B cell (primary cell): ENCODE data around the gene WBP2. TPM values are rescaled to one million over a fixed set of nuclear protein-coding genes. Genes with fewer than 3 reads are reported as not detected.
A peak's percentile ranks its signal among the peaks of the same experiment; 100 is the strongest.

Source experiments
- ATAC-seq: fragments of 200-7000 bp; cut with Tn5 transposase; one replicate; pipeline ENCODE4 v1.10.0; 2021; ENCODE audit warnings: low read depth, mild to moderate bottlenecking, moderate number of reproducible peaks, moderate library complexity
- CTCF ChIA-PET: fragments of 350-600 bp; sonication (Branson Sonifier 250); formaldehyde crosslinking; loops from one replicate; lab custom pipeline; 2021; ENCODE audit warnings: antibody characterized with exemption, inconsistent platforms; lab: Charles Lee
- POLR2A ChIA-PET: fragments of 350-600 bp; sonication (Branson Sonifier 250); formaldehyde crosslinking; loops from one replicate; lab custom pipeline; 2021; ENCODE audit warnings: antibody characterized with exemption; lab: Charles Lee
- DNase-seq: peaks from one replicate; pipeline ENCODE4 v3.0.0; 2013
- H2AFZ ChIP-seq: 2 replicates; pipeline ENCODE4 v1.6.1; 2012; ENCODE audit warnings: mild to moderate bottlenecking, low read depth, low read length; ENCODE audit not compliant: insufficient read depth, poor library complexity, severe bottlenecking
- H3K27ac ChIP-seq, 2 donors: 1 replicate in 1 of 2; 2 replicates in 1 of 2; pipeline ENCODE4 v1.5.1; 2012 to 2013; ENCODE audit warnings: low read length in 2 of 2, mild to moderate bottlenecking in 2 of 2, moderate library complexity in 1 of 2
- H3K27me3 ChIP-seq, 4 experiments: fragments of 200-600 bp in 1 of 4; sonication (generic) in 1 of 4; replicated peaks in 1 of 4; 1 replicate in 2 of 4; 2 replicates in 2 of 4; pipeline versions ENCODE4 v1.6.1 to v1.7.0; 2013 to 2016; ENCODE audit warnings: low read length in 3 of 4, mild to moderate bottlenecking in 2 of 4, mixed read lengths in 1 of 4, moderate library complexity in 1 of 4; ENCODE audit not compliant: insufficient read depth in 4 of 4, control insufficient read depth in 3 of 4; ENCODE audit errors: control extremely low read depth in 1 of 4
- H3K36me3 ChIP-seq, 2 experiments: replicated peaks in 1 of 2; 1 replicate in 1 of 2; 2 replicates in 1 of 2; pipeline versions ENCODE4 v1.6.1 to v1.7.1; 2013; ENCODE audit warnings: low read length in 1 of 2; ENCODE audit not compliant: insufficient read depth in 2 of 2, control insufficient read depth in 1 of 2; ENCODE audit errors: control extremely low read depth in 1 of 2, extremely low read depth in 1 of 2
- H3K4me1 ChIP-seq, 2 donors: fragments of 200-600 bp in 1 of 2; sonication (generic) in 1 of 2; 1 replicate in 1 of 2; 2 replicates in 1 of 2; pipeline versions ENCODE4 v1.5.1 to v1.6.1; 2013 to 2017; ENCODE audit warnings: low read length in 2 of 2; ENCODE audit not compliant: control insufficient read depth in 2 of 2, insufficient read depth in 2 of 2
- H3K4me2 ChIP-seq: replicated peaks from 2 replicates; pipeline ENCODE3; 2012; ENCODE audit warnings: mild to moderate bottlenecking, low read depth, low read length; ENCODE audit not compliant: poor library complexity, severe bottlenecking
- H3K4me3 ChIP-seq, 5 experiments: fragments of 200-600 bp in 1 of 5; sonication (generic) in 1 of 5; 1 replicate in 3 of 5; 2 replicates in 2 of 5; pipeline versions ENCODE4 v1.5.1 to v1.7.0; 2011 to 2016; ENCODE audit warnings: low read length in 4 of 5, mild to moderate bottlenecking in 4 of 5, low read depth in 2 of 5, control low read depth in 1 of 5, moderate library complexity in 1 of 5; ENCODE audit not compliant: insufficient read depth in 1 of 5; ENCODE audit errors: control extremely low read depth in 1 of 5, extremely low read depth in 1 of 5
- H3K79me2 ChIP-seq: fragments of 200-600 bp; sonication (generic); one replicate; pipeline ENCODE4 v1.6.0; 2016; ENCODE audit warnings: low read length; ENCODE audit not compliant: control insufficient read depth, insufficient read depth
- H3K9ac ChIP-seq: fragments of 200-600 bp; sonication (generic); 2 replicates; pipeline ENCODE4 v1.6.1; 2017; ENCODE audit warnings: mild to moderate bottlenecking, low read length, moderate library complexity
- H3K9me3 ChIP-seq, 3 donors: one replicate each; pipeline versions ENCODE4 v1.6.1 to v1.7.1; 2013; ENCODE audit warnings: low read length in 2 of 3; ENCODE audit not compliant: control insufficient read depth in 2 of 3, insufficient read depth in 1 of 3; ENCODE audit errors: control extremely low read depth in 1 of 3
- H4K20me1 ChIP-seq: 2 replicates; pipeline ENCODE4 v1.6.0; 2012; ENCODE audit warnings: mild to moderate bottlenecking, low read length; ENCODE audit not compliant: insufficient read depth, control insufficient read depth, poor library complexity, severe bottlenecking
- H3K27ac Mint-ChIP-seq: one replicate; pipeline ENCODE4 v1.8.0; 2021; ENCODE audit warnings: mixed read lengths
- H3K27me3 Mint-ChIP-seq: one replicate; pipeline ENCODE4 v1.8.0; 2021; ENCODE audit warnings: mixed read lengths
- H3K4me1 Mint-ChIP-seq: one replicate; pipeline ENCODE4 v1.8.0; 2021; ENCODE audit warnings: mixed read lengths
- H3K4me3 Mint-ChIP-seq: one replicate; pipeline ENCODE4 v1.8.0; 2021; ENCODE audit warnings: mixed read lengths
- H3K9me3 Mint-ChIP-seq: one replicate; pipeline ENCODE4 v1.8.0; 2022; ENCODE audit warnings: mixed read lengths; ENCODE audit not compliant: insufficient read depth
- EZH2 ChIP-seq: IDR thresholded peaks from 2 replicates; pipeline ENCODE4 v1.6.1; 2012; ENCODE audit warnings: borderline replicate concordance, low read depth, mild to moderate bottlenecking, moderate library complexity, low read length; ENCODE audit not compliant: insufficient read depth, poor library complexity, severe bottlenecking
- WGBS: methylation state at CpG from one replicate; pipeline ENCODE4 v1.1.5; 2013; ENCODE audit warnings: missing lambda C conversion rate; ENCODE audit not compliant: insufficient coverage; 5-methylcytosine and 5-hydroxymethylcytosine counted together
- intact Hi-C: fragments of 100-400 bp; cut with micrococcal nuclease; formaldehyde crosslinking; loops from one replicate; pipeline ENCODE4 v1.10.0; 2022
- polyA plus RNA-seq: library from polyadenylated mRNA; depleted of rRNA; stranded (reverse); fragments of >200 nt; gene quantifications from 2 replicates; pipeline ENCODE4 v1.2.3, GENCODE V29; 2012
- total RNA-seq, 2 donors: library from RNA; stranded (reverse); fragments of 120-200 nt in 1 of 2; gene quantifications; 1 replicate in 1 of 2; 2 replicates in 1 of 2; pipeline versions ENCODE4 v1.2.3 to v1.2.4, GENCODE V29; 2013 to 2022
- TF ChIP-seq, protein P1 (sequence below): fragments of 200-600 bp; IDR thresholded peaks from one replicate; pipeline ENCODE4 v1.8.0; 2022; ENCODE audit warnings: antibody characterized with exemption, mild to moderate bottlenecking

The WBP2 gene
- total and polyA plus RNA-seq, 2 donors (not counting 1 experiment from before 2014, with no cell fraction given), result 88.6 to 140 TPM

DNA sequence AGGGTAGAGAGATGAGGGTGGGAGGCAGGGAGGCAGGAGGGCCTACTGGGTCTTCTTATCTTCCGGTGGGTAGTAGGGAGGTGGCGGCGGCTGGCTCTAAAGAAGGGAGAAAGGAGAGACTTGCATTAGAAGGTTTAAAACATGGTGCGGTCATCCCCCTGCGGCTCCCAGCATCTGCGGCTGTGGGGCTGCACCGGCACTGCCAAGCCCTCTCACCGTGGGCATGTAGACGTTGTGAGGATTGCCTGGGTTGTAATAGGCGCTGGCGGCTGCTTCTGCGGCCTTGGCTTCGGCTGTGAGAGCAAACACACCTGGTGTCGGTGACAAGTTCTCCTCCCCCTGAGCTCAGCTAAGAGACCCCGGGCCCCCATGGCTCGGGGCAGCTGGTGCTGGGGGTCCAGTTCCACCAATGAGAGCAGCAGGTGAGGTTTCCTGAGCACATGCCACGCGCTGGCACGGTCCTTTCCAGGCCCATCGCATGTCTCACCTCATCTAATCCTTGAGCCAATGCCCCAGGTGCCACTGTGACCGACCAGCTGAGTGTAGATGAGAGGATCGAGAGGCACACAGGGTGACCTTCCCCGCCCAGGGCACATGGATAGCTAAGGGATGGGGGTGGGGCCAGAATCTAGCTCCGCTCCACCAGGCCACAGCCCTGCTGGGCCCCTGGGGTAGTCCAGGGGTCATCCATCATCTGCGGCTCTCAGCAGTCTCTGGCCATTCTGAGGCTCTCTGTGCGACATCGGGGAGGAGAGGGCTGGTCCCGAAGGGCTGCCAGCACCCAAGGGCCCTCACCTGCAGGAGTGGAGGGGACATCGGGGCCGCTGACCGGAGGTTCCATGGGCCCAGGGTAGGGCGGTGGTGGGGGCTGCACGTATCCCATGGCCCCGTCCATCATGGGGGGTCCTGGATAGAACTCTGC is 8.2 kb downstream of the WBP2 start:
- H3K9ac ChIP-seq, result no peak overlapping the region
- no peak overlapping the region for H2AFZ ChIP-seq
- peaks cover 17 to 43% of the 10 kb centered on the region in 2 donors for H3K4me1 ChIP-seq
- Mint-ChIP-seq H3K9me3 (no peaks in the 10 kb centered on the region), H3K27ac (peak overlapping the region; percentile 20), H3K27me3 (no peaks in the 10 kb centered on the region), H3K4me1 (peaks cover 28% of the 10 kb centered on the region), H3K4me3 (no peak overlapping the region)
- ChIA-PET POLR2A (interaction anchor here (0.6 to 4.5 kb wide), 4 partner anchors 8 to 1059 kb away, joined by 3 to 82 read pairs (median 3); partner anchors contain the start of genes MRPL38 and WBP2), CTCF (interaction anchor here (0.6 to 7.2 kb wide), 15 partner anchors 8 to 97 kb away, joined by 3 to 53 read pairs (median 7); partner anchors contain the start of genes GALK1, TRIM65 and WBP2)
- ATAC-seq, result no peak
- H3K79me2 ChIP-seq, result peaks cover 57% of the 10 kb centered on the region
- no peak overlapping the region for H3K4me3 ChIP-seq
- intact Hi-C loops, result loop anchor here (10.0 kb wide), 1 partner anchor 158 kb away; the partner anchor contains the start of gene CDK3
- DNase-seq, result no peak
- peaks cover 7 to 64% of the 10 kb centered on the region in 2 experiments for H3K36me3 ChIP-seq
- H3K27me3 ChIP-seq, result no peaks in the 10 kb centered on the region
- no peak overlapping the region for H3K4me2 ChIP-seq
- no peak overlapping the region for H3K27ac ChIP-seq
- no peaks in the 10 kb centered on the region for H3K9me3 ChIP-seq
- 97% methylated on average over 33 of the region's 34 CpGs for WGBS
- peaks cover 18% of the 10 kb centered on the region for H4K20me1 ChIP-seq
- no peak for TF ChIP-seq EZH2
- TF ChIP-seq, protein P1, sequence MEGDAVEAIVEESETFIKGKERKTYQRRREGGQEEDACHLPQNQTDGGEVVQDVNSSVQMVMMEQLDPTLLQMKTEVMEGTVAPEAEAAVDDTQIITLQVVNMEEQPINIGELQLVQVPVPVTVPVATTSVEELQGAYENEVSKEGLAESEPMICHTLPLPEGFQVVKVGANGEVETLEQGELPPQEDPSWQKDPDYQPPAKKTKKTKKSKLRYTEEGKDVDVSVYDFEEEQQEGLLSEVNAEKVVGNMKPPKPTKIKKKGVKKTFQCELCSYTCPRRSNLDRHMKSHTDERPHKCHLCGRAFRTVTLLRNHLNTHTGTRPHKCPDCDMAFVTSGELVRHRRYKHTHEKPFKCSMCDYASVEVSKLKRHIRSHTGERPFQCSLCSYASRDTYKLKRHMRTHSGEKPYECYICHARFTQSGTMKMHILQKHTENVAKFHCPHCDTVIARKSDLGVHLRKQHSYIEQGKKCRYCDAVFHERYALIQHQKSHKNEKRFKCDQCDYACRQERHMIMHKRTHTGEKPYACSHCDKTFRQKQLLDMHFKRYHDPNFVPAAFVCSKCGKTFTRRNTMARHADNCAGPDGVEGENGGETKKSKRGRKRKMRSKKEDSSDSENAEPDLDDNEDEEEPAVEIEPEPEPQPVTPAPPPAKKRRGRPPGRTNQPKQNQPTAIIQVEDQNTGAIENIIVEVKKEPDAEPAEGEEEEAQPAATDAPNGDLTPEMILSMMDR, result no peak
